Iris pigment epithelial cell (primary cell): ENCODE results near the gene GRAMD2A.

Experiments
- DNase-seq: peaks from one replicate; pipeline ENCODE4 v3.0.0-alpha.2; 2011; ENCODE audit warnings: low read depth

The GRAMD2A gene

GRCh38 chr15:72217216-72217615 lies 19.6 kb upstream of the GRAMD2A start:
- no peak for DNase-seq

DNA sequence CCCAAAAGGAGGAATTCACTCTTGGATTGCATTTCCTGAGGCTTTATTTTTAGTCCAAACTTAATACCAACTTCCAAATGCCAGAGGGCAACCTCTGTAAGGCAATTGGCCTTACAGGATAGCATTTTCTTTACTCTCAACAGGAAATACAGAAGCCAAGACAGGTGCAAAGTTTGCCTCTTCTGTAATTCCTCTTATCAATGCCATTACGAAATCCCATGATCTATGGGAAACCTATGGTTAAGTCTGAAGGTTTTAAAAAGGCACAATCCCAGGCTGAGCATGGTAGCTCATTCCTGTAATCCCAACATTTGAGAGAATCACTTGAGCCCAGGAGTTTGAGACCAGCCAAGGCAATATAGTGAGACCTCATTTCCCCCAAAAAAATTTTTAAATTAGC lies 18.5 kb upstream of the GRAMD2A start:
- no peak for DNase-seq

DNA sequence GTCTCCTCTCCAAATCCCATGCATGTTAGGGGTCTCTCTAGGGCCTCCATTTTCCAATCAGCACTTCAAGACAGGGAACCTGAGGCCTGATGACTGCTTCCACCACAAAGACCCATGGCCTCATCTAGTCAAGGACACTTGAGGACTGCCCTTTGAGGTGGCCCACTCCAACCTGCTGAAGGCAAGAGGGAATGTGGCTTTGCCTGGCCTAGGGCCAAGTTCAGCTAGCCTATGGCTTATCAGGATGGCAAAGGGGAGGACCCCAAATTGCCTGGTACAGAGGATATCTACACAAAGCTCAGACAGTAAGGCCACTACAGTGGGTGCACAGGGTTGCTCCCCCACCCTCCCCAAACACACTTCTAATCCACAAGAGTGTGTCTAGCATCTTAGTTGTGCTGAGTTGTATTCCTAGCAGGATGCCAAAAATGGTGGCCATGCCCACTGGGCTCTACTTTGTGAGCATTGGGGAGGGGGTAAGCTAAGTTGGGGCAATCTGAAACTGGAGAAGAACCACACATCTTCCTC lies 10.0 kb upstream of the GRAMD2A start:
- no peak for DNase-seq

DNA sequence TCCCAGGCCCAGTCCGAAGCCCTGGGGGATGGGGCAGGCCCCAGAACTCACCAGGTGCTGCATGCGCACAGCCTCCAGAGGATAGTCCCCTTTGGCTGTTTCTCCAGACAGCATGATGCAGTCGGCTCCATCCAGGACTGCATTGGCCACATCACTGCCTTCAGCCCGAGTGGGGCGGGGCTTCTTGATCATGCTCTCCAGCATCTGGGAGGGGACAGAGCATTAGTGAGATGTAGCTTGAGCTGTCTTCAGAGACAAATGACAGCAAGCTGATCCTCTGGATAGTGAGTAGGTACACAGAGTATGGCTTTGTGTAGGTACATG lies 9.1 kb upstream of the GRAMD2A start:
- DNase-seq = no peak

DNA sequence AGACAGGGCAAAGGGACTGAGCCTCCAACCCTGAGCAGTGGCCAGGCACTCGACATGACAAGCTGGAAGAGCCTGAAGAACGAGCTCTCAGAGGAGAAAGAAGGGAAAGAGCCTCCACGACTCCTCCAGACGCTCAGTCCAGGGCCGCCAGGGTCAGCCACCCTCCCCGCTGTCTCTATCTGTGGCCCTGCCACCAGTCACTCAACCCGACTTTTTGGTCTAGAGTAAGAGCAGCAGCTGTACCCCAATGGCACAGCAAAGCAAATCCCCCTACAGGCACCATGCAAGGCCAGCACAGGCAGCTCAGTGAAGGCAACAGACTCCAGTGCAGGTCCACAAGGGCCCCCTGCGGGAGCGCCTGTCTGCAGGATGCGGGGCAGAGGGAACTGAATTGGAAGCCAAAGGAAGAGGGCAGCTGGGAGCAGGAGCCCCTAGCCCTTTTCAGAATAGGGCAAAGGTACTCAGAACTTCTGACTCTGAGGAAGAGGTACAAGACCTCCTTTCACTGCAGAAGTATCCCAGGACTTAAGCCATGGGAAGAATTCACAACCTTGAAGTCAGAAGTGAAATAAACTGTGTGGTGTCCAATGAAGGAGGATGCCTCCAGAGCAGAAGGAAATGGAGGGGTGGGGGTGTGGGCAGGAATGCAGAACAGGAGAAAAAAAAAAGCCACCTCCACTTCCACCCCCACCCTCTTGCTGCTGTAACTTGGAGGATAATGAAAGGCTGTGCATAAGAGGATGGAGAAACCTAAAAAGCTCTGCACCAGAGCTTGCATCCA lies 8.5 kb upstream of the GRAMD2A start:
- no peak for DNase-seq

DNA sequence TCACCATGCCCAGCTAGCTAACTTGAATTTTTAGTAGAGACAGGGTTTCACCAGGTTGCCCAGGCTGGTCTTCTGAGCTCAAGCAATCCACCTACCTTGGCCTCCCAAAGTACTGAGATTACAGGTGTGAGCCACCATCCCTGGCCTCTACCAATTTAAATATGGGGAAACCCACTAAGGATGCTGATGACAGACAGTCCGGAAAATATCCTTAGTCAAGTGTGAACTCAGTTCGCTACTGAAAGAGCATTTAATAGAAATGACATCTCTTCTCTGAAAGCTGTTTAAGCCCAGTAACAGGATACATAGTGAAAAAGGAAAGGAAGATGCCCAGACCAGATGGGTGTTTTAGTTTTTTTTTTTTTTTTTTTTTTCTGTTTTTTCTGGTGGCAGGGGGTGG lies 7.7 kb upstream of the GRAMD2A start:
- DNase-seq = no peak

- DNase-seq = peak; percentile 77
Measured at GRCh38 chr15:72203507-72203837, 5.9 kb upstream of the GRAMD2A start.

- no peak for DNase-seq
Measured at GRCh38 chr15:72202801-72203506, 5.4 kb upstream of the GRAMD2A start.

- DNase-seq = no peak
Measured at GRCh38 chr15:72202302-72202701, 4.7 kb upstream of the GRAMD2A start.

DNA sequence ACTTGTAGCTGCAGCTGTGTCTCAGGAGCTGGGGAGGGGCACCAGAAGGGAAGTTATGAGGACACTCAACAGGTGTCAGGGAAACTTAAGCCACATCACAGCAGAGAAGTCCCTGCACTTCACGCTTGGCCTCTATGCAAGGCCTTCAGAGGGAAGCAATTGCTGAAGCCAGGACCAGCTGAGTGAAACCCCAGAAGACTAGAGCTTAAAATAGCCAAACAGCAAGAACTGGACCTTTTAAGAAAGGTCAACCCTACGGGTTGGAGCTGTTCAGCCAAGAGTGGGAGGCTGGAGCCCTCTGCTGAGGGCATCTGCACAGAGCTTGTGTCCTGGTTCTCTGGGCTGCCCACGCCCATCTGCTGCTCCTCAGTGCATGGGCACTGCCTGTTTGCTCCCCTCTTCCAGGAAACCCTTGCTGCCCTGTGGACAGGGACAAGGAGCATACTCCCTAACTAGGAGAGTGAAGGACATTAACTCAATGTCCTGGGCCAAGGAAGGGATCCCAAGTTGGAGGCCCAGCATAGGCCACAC lies 3.9 kb upstream of the GRAMD2A start:
- no peak for DNase-seq

GRCh38 chr15:72200395-72201237 lies 3.0 kb upstream of the GRAMD2A start:
- DNase-seq = no peak

DNA sequence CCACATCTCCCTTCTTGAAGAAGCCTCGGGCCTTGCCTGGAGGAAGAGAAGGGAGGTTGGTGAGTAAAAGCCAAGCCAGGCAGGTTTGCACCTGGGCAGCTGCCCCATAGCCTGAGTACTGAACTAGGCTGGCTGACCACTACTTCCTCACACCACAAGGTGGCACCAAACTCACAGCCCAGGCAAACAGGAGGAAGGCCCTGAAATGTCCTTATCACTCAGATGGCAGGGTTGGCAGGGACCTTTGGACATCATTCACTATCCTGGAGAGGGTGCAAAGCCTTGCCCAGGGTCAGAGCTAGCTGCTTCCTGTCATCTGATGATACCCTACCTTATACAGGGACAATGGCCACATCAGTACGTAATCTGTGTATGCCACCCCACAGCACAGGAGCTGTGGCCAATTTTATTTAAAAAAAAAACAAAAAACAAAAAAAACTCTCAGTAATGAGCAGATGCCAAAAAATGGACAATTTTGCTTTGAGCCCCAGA lies 2.2 kb upstream of the GRAMD2A start:
- DNase-seq = peak; percentile 58

DNA sequence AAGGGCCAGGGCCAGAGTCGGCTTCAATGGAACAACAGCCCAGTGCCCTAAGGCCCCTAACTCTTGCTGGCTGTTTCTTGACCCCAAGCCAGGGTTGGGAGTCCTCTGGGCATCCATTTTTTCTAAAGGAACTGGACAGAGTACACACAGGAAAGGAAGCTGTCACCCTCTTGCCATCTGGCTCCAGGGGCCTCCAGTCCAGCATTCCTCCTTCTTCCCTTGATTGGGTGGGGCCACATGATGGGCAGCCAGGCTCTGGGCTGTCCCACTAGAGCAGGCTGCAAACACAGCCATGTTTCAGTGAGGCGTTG lies 1.6 kb upstream of the GRAMD2A start:
- DNase-seq = no peak

GRCh38 chr15:72198356-72199204 lies 993 bp upstream of the GRAMD2A start:
- no peak for DNase-seq

GRCh38 chr15:72197041-72197459 lies 537 bp downstream of the GRAMD2A start:
- DNase-seq = no peak

GRCh38 chr15:72196409-72197040 lies 1.1 kb downstream of the GRAMD2A start:
- DNase-seq = no peak

- no peak for DNase-seq
Measured at GRCh38 chr15:72195101-72195511, 2.5 kb downstream of the GRAMD2A start.

DNA sequence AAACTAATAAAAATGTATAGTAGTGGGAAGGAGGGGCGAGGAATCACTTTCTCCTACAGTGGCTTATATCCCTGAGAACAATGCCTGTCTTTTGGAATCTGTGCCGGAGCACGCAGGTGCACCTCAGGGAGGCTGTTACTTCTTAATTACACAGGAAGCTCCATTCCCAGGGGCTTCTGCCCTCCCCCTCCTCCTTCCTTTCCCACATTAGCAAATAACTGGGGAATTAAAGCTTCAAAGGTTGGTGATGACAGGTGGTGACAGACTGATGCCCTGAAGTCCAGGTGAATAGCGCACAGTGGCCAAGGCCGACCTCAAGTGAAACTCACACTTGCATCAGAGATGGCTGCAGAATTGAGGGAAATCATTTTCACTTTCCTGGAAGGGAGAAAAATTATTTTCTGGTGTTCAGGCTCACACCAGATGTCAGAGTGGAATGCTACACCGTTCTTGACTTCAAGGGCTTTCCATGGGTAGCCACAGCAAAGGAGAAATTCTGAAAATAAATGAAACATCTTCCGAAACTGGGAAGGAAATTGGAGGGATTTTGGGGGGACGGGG lies 3.7 kb downstream of the GRAMD2A start:
- no peak for DNase-seq

- no peak for DNase-seq
Measured at GRCh38 chr15:72192416-72192815, 5.2 kb downstream of the GRAMD2A start.

DNA sequence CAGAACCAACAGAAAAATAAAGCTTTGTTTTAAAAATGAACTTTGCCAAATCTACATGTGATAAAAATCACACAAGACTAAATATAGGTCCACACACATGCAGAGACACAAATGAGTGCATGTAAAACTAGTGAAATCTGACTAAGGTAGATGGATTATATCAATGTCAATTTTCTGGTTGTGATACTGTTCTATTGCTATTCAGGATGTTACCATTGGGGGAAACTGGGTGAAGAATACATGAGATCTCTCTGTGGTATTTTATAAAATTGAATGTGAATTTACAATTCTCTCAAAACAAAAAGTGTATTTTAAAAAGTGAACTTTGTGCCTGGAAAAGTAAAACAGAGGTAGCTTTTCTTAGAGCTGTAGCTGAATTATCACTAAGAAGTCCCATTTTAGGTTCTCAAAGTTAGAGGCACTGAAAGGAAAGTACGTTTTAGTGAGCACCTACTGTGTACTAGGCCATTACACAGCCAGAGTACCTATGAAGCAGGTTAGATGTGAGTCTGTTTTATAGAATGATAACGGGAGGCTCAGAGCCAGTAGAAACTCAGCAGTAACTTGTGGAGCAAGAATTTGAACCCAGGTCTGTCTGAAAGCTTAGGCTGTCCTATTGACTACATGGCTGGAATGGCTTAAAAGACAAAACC lies 8.2 kb downstream of the GRAMD2A start:
- DNase-seq = no peak
